K562 (cell line): ENCODE results near the gene SCRN2. TPM values are rescaled to one million over a fixed set of nuclear protein-coding genes. Genes with fewer than 3 reads are reported as not detected.

Experiments
- ATF7 ChIP-seq: fragments of 450-650 bp; IDR thresholded peaks from 2 replicates; pipeline ENCODE4 v1.7.1; 2014; ENCODE audit warnings: mild to moderate bottlenecking, moderate library complexity
- CREB3L1 ChIP-seq: fragments of 450-650 bp; IDR thresholded peaks from 2 replicates; pipeline ENCODE4 v1.6.1; 2014; ENCODE audit warnings: low read depth, mild to moderate bottlenecking, moderate library complexity, borderline replicate concordance
- HDAC1 ChIP-seq, 2 experiments: fragments of 450-650 bp; IDR thresholded peaks; 2 replicates each; pipeline ENCODE4 v1.6.1; 2016 to 2017; ENCODE audit warnings: inconsistent platforms in 1 of 2, mild to moderate bottlenecking in 1 of 2, moderate library complexity in 1 of 2
- HIVEP1 ChIP-seq: fragments of 250-450 bp; sonication (Bioruptor Pico); IDR thresholded peaks from 2 replicates; pipeline ENCODE4 v1.4.0; 2020; ENCODE audit warnings: mild to moderate bottlenecking
- IRF9 ChIP-seq: fragments of 450-650 bp; IDR thresholded peaks from 2 replicates; pipeline ENCODE4 v1.6.1; 2016; ENCODE audit warnings: missing biosample characterization, missing genetic modification characterization
- JUNB ChIP-seq: fragments of 450-650 bp; formaldehyde crosslinking; conservative IDR thresholded peaks from 2 replicates; pipeline ENCODE4 v1.4.0; 2020; ENCODE audit warnings: mild to moderate bottlenecking
- KDM1A ChIP-seq, 2 experiments: fragments of 450-650 bp; IDR thresholded peaks; 2 replicates each; pipeline ENCODE4 v1.6.1; 2016; ENCODE audit warnings: mild to moderate bottlenecking in 2 of 2
- MECOM ChIP-seq: fragments of 250-450 bp; sonication (Bioruptor Pico); IDR thresholded peaks from 2 replicates; pipeline ENCODE4 v1.8.0; 2022; ENCODE audit warnings: inconsistent platforms
- MED1 ChIP-seq: sonication (generic); formaldehyde crosslinking; IDR thresholded peaks from 2 replicates; pipeline ENCODE4 v1.8.1; 2023; ENCODE audit warnings: missing genetic modification reagents, borderline replicate concordance
- MEF2D ChIP-seq: conservative IDR thresholded peaks from 2 replicates; pipeline ENCODE4 v1.6.1; 2016; ENCODE audit warnings: low read depth, missing genetic modification characterization, missing compliant biosample characterization
- RBM25 ChIP-seq: fragments of 200-400 bp; formaldehyde crosslinking; IDR thresholded peaks from 2 replicates; pipeline ENCODE4 v1.6.1; 2018; ENCODE audit warnings: low read length, low read depth, moderate library complexity; ENCODE audit not compliant: severe bottlenecking
- RFX5 ChIP-seq: IDR thresholded peaks from 2 replicates; pipeline ENCODE4 v1.6.1; 2011; ENCODE audit warnings: low read depth, mild to moderate bottlenecking, improper control_type of control experiment, low read length
- ZC3H8 ChIP-seq: fragments of 450-650 bp; IDR thresholded peaks from 2 replicates; pipeline ENCODE4 v1.6.1; 2017
- ZNF449 ChIP-seq: fragments of 250-450 bp; sonication (Bioruptor Pico); IDR thresholded peaks from 2 replicates; pipeline ENCODE4 v1.8.0; 2022; ENCODE audit warnings: moderate library complexity, mild to moderate bottlenecking, inconsistent platforms
- ZNF511 ChIP-seq: sonication (generic); formaldehyde crosslinking; IDR thresholded peaks from 2 replicates; pipeline ENCODE4 v1.8.0; 2022; ENCODE audit warnings: mild to moderate bottlenecking, missing genetic modification reagents
- ZNF584 ChIP-seq: fragments of 200-800 bp; sonication (Bioruptor generic); IDR thresholded peaks from 2 replicates; pipeline ENCODE4 v1.6.1; 2016; ENCODE audit warnings: low read depth, mild to moderate bottlenecking, missing genetic modification characterization, missing compliant biosample characterization
- polyA plus RNA-seq, 8 experiments: library from polyadenylated mRNA; depleted of rRNA in 4 of 8; stranded (reverse) in 5 of 8; unstranded in 3 of 8; fragments of >200 nt; fragmentation: Nextera tagmentation in 2 of 8; fragmentation: Illumina TruSeq in 1 of 8; extraction: Ambion mirVana in 2 of 8; extraction: Trizol in 1 of 8; gene quantifications; 2 replicates each; pipeline versions ENCODE4 v1.2.1 to v1.2.3, GENCODE V29; 2011 to 2014; ENCODE audit warnings: inconsistent platforms in 1 of 8, missing spikeins in 1 of 8
- total RNA-seq, 7 experiments: library from RNA; depleted of rRNA in 6 of 7; stranded (reverse); fragments of >200 nt in 6 of 7; fragmentation: Illumina TruSeq in 2 of 7; extraction: Trizol in 2 of 7; gene quantifications; 2 replicates each; pipeline versions ENCODE4 v1.2.1 to v1.2.3, GENCODE V29; 2011 to 2021; ENCODE audit warnings: low replicate concordance in 1 of 7

Gene SCRN2
- total and polyA plus RNA-seq, 9 of the 15 experiments (the other 6 are each of a cell fraction or from before 2014, with no cell fraction given) = 0.25 to 32.9 (median 13.6) TPM

GRCh38 chr17:47866941-47867340, 25.9 kb upstream of the SCRN2 start (continued):
- TF ChIP-seq HDAC1 (IDR thresholded peaks at IDR 0.05) (peak in 1 of 2 experiments; percentile 93; a peak in 2 of 4 replicates), MEF2D (tag) (no peak; the same call in 1 of the 2 replicates), MECOM (CRISPR knock-in tag) (peak; percentile 90), RFX5 (no peak), KDM1A (IDR thresholded peaks at IDR 0.05) (peak; percentile 92 to 96), ZNF449 (CRISPR knock-in tag) (no peak; the same call in 1 of the 2 replicates), ZNF584 (CRISPR knock-in tag) (peak; percentile 99), JUNB (CRISPR knock-in tag) (no peak), CREB3L1 (0 out of 2 replicates have a peak, but pooled peaks have one; percentile 50), RBM25 (no peak), ZNF511 (CRISPR knock-in tag) (no peak), ATF7 (peak; percentile 98), MED1 (CRISPR knock-in tag) (no peak), IRF9 (no peak), ZC3H8 (no peak), HIVEP1 (CRISPR knock-in tag) (no peak)
